ENCODE results near the gene CDK2AP2.

GRCh38 chr11:67486481-67487195 is 21.3 kb downstream of the CDK2AP2 start:
- TF ChIP-seq CTCF (IDR thresholded peaks at IDR 0.05; ENCODE audit: insufficient read depth, low read length, poor library complexity, severe bottlenecking), result no peak
- TF ChIP-seq EZH2phosphoT487 (conservative IDR thresholded peaks at IDR 0.05; ENCODE audit: low read length), result no peak
